SK-N-SH (cell line): ENCODE data around the gene PIGC.
A peak's percentile ranks its signal among the peaks of the same experiment; 100 is the strongest.

Source experiments
- CTCF ChIP-seq: fragments of 200-600 bp; sonication (generic); IDR thresholded peaks from 2 replicates; pipeline ENCODE4 v1.6.1; 2017; ENCODE audit warnings: antibody characterized with exemption, mild to moderate bottlenecking, moderate library complexity
- EZH2phosphoT487 ChIP-seq: fragments of 200-600 bp; sonication (generic); IDR thresholded peaks from 2 replicates; pipeline ENCODE4 v1.6.1; 2017; ENCODE audit warnings: low read depth, mixed run types, mild to moderate bottlenecking, antibody characterized with exemption, moderate library complexity, borderline replicate concordance
- FOXM1 ChIP-seq: IDR thresholded peaks from 2 replicates; pipeline ENCODE4 v1.4.0; 2012; ENCODE audit warnings: low read depth, mild to moderate bottlenecking
- TAF1 ChIP-seq: IDR thresholded peaks from 2 replicates; pipeline ENCODE4 v1.6.1; 2012; ENCODE audit warnings: low read depth, mild to moderate bottlenecking, low read length, moderate library complexity, borderline replicate concordance
- YY1 ChIP-seq: IDR thresholded peaks from 2 replicates; pipeline ENCODE4 v1.4.0; 2012; ENCODE audit warnings: low read depth, mild to moderate bottlenecking
- TF ChIP-seq, protein P1 (sequence below): IDR thresholded peaks from 2 replicates; pipeline ENCODE4 v1.6.1; 2012; ENCODE audit warnings: mild to moderate bottlenecking, low read depth, low read length, moderate library complexity
- TF ChIP-seq, protein P2 (sequence below): IDR thresholded peaks from 2 replicates; pipeline ENCODE4 v1.4.0; 2012; ENCODE audit warnings: low read depth, borderline replicate concordance

GRCh38 chr1:172398970-172399755, 44.7 kb downstream of the PIGC start:
- TF ChIP-seq CTCF (peak; percentile 82), EZH2phosphoT487 (no peak), YY1 (0 out of 2 replicates have a peak, but pooled peaks have one; percentile 26), FOXM1 (0 out of 2 replicates have a peak, but pooled peaks have one; percentile 48), TAF1 (no peak)
- TF ChIP-seq, protein P1, sequence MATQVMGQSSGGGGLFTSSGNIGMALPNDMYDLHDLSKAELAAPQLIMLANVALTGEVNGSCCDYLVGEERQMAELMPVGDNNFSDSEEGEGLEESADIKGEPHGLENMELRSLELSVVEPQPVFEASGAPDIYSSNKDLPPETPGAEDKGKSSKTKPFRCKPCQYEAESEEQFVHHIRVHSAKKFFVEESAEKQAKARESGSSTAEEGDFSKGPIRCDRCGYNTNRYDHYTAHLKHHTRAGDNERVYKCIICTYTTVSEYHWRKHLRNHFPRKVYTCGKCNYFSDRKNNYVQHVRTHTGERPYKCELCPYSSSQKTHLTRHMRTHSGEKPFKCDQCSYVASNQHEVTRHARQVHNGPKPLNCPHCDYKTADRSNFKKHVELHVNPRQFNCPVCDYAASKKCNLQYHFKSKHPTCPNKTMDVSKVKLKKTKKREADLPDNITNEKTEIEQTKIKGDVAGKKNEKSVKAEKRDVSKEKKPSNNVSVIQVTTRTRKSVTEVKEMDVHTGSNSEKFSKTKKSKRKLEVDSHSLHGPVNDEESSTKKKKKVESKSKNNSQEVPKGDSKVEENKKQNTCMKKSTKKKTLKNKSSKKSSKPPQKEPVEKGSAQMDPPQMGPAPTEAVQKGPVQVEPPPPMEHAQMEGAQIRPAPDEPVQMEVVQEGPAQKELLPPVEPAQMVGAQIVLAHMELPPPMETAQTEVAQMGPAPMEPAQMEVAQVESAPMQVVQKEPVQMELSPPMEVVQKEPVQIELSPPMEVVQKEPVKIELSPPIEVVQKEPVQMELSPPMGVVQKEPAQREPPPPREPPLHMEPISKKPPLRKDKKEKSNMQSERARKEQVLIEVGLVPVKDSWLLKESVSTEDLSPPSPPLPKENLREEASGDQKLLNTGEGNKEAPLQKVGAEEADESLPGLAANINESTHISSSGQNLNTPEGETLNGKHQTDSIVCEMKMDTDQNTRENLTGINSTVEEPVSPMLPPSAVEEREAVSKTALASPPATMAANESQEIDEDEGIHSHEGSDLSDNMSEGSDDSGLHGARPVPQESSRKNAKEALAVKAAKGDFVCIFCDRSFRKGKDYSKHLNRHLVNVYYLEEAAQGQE: no peak
- TF ChIP-seq, protein P2, sequence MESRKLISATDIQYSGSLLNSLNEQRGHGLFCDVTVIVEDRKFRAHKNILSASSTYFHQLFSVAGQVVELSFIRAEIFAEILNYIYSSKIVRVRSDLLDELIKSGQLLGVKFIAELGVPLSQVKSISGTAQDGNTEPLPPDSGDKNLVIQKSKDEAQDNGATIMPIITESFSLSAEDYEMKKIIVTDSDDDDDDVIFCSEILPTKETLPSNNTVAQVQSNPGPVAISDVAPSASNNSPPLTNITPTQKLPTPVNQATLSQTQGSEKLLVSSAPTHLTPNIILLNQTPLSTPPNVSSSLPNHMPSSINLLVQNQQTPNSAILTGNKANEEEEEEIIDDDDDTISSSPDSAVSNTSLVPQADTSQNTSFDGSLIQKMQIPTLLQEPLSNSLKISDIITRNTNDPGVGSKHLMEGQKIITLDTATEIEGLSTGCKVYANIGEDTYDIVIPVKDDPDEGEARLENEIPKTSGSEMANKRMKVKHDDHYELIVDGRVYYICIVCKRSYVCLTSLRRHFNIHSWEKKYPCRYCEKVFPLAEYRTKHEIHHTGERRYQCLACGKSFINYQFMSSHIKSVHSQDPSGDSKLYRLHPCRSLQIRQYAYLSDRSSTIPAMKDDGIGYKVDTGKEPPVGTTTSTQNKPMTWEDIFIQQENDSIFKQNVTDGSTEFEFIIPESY: no peak
